Left renal cortex interstitium (tissue), 4 donors: ENCODE results near the gene BRCA1. TPM values are rescaled to one million over a fixed set of nuclear protein-coding genes. Genes with fewer than 3 reads are reported as not detected.
"Not testable (repeated sequence)": the region's sequence is repeated elsewhere in the genome, so short reads cannot be mapped to it uniquely, and the experiment has no call there.

Source experiments
- DNase-seq, 4 donors: peaks; one replicate each; pipeline ENCODE4 v3.0.0-alpha.2; 2013; ENCODE audit warnings: low read depth in 4 of 4, low spot score in 2 of 4, missing footprints in 1 of 4
- polyA plus RNA-seq, 4 donors: library from polyadenylated mRNA; unstranded; fragments of 120-200 nt; gene quantifications; one replicate each; pipeline ENCODE4 v1.2.1, GENCODE V29; 2013; ENCODE audit not compliant: insufficient read length in 4 of 4

Gene BRCA1
- polyA plus RNA-seq, 4 donors = 15.0 to 18.5 (median 17.3) TPM

GRCh38 chr17:43135454-43135819, 10.3 kb upstream of the BRCA1 start:
- no peak for DNase-seq

- no peak for DNase-seq
These were observed 9.8 kb upstream of the BRCA1 start for GRCh38 chr17:43134774-43135453.

- not testable (repeated sequence) for DNase-seq
These were observed 8.3 kb upstream of the BRCA1 start for GRCh38 chr17:43133439-43133838.

GRCh38 chr17:43132117-43132516, 7.0 kb upstream of the BRCA1 start:
- DNase-seq = no peak

- DNase-seq = no peak
These were observed 4.5 kb upstream of the BRCA1 start for GRCh38 chr17:43129671-43130010.

- not testable (repeated sequence) for DNase-seq
These were observed 2.2 kb upstream of the BRCA1 start for GRCh38 chr17:43127333-43127876.

DNA sequence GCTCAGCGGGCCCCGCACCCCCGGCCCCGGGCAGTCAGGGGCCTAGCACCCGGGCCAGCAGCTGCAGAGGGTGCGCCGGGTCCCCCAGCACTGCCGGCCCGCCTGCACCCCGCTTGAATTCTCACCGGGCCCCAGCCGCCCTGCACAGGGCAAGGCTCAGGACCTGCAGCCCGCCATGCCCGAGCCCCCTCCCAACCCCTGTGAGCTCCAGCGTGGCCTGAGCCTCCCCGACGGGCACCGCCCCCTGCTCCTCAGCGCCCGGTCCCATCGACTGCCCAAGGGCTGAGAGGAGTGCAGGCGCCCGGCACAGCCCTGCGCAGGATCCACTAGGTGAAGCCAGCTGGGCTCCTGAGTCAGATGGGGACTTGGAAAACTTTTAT, 1.7 kb upstream of the BRCA1 start:
- no peak for DNase-seq

DNA sequence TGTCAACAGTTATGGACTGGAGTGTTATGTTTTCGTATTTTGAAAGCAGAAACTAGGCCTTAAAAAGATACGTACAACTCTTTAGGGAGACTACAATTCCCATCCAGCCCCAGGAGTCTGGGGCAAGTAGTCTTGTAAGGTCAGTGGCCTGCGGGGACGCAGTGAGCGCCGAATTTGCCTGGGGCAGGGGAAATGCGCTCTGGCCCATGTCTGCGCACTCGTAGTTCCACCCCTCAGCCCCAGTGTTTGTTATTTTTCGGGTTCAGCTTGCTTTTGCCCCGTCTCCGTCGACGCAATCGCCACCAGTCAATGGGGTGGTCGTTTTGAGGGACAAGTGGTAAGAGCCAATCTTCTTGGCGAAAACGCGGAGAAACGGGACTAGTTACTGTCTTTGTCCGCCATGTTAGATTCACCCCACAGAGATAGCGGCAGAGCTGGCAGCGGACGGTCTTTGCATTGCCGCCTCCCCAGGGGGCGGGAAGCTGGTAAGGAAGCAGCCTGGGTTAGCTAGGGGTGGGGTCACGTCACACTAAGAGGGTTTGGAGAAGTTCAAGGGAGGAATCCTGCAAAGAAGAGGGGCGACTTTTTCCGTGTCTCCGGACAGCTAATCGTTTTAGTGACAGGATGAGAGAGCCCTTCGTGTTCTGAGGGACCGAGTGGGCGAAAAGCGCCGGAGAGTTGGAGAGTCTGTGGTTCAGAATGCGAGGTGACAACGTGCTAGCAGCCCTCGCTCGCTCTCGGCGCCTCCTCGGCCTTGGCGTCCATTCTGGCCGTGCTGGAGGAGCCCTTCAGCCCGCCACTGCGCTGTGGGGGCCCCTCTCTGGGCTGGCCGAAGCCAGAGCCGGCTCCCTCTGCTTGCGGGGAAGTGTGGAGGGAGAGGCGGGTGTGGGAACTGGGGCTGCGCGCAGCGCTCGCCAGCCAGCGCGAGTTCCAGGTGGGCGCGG, 1.1 kb upstream of the BRCA1 start:
- DNase-seq = no peak

DNA sequence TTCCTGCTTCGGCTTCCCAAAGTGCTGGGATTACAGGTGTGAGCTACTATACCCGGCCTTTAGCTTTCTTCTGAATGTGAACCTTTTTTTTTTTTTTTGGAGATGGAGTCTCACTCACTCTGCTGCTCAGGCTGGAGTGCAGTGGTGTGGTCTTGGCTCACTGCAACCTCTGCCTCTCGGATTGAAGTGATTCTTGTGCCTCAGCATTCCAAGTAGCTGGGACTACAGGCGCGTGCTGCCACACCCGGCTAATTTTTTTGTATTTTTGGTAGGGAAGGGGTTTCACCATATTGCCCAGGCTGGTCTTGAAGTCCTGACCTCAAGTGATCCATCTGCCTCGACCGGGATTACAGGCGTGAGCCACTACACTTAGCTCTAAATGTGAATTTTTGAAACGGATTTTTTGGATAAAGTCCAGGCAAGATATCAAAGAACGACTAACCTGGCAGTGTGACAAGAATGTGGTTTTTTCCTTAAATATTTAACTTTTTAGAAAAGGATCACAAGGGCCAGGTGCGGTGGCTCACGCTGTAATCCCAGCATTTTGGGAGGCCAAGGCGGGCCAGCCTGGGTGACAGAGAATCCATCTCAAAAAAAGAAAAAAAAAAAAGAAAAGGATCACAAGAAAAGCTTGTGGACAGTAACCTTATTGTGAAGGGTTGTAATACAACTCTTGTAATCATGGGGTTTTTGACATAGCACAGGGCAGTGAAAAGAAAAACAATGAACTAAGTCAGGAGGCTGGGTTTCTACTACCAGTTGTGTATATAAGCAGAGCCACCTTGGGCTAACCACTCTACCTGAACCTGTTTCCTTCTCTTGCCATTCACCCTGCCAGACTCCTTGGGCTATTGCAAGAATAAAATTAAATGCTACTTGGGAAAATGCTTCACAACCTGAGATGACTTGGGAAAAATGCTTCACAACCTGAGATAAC, 6.2 kb downstream of the BRCA1 start:
- DNase-seq = no peak

DNA sequence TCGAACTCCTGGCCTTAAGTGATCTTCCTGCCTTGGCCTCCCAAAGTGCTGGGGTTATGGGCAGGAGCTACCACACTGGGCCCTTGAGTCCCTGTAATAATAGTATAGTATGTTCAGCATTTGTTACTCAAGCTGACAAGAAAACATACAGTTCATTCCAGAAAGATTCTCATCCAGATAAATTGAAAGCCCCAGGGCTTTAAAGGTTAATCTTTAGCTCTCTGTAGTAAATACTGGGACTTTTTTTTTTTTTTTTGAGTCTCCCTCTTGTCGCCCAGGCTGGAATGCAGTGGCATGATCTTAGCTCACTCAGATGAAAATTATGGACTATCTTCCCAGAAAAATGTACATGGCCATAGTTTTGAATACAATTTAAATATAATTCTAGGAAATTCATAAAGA, 11.0 kb downstream of the BRCA1 start:
- DNase-seq = no peak

DNA sequence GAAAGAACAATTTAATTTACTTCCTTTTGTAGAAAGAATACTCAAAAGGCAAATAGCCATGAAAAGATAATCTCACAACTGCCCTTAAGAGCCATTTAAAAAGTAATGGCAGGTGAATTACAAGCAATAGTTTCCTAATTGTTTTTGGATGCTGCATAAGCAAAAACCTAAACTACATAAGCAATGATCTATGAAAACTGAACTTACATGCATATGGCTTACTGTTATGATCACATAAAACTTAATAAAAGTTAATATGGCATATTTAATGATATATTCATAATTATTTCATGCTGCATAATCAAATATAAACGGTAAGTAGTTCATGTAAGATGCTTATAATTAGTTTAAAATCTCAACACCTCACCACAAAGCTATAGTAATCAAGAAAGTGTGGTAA, 18.6 kb downstream of the BRCA1 start:
- no peak for DNase-seq

- no peak for DNase-seq
These were observed 20.0 kb downstream of the BRCA1 start for GRCh38 chr17:43105146-43105545.

DNA sequence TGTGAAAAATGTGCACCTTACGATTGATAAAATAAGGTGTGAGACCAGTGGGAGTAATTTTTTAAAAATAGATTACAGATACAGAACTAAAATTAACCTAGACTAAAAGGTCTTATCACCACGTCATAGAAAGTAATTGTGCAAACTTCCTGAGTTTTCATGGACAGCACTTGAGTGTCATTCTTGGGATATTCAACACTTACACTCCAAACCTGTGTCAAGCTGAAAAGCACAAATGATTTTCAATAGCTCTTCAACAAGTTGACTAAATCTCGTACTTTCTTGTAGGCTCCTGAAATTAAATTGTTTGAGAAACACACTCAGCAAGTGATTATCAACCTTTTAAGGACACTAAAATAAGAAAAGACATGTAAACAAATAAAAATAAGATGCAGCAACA, 20.5 kb downstream of the BRCA1 start:
- DNase-seq = no peak

DNA sequence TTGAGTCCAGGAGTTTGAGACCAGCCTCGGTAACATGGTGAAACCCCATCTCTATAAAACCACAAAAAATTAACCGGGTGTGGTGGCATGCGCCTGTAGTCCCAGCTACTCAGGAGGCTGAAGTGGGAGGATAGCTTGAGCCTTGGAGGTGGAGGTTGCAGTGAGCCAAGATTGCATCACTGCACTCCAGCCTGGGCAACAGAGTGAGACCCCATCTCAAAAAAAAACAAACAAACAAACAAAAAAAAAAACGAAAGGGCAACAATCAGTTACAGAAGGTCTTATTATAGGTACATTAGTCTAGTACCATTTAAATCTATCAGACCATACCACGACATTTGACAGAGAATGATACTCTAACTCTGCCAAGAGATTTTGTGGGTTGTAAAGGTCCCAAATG, 29.8 kb downstream of the BRCA1 start:
- DNase-seq = not testable (repeated sequence)

GRCh38 chr17:43094129-43094835, 30.9 kb downstream of the BRCA1 start:
- DNase-seq = no peak

- no peak for DNase-seq
These were observed 32.3 kb downstream of the BRCA1 start for GRCh38 chr17:43092901-43093300.

GRCh38 chr17:43090022-43090421, 35.1 kb downstream of the BRCA1 start:
- no peak for DNase-seq

DNA sequence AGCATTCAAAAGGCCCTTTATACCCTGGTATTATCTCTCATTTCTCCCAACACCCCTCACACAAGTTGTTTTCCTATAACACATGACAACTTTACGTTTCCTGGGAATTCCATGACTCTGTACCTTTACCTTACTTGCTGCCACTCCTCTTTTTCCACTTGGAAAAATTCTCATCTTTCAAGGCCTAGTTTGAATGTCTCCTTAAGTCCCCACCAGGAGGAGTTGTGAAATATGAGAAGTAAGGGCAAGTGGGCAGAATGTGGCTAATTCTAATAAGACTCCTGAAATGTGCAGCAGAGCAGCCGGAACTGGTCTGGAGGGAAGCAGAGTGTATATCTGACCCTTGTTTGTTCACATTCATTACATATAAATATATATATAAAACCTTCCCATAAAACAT, 39.7 kb downstream of the BRCA1 start:
- DNase-seq = peak in 3 of 4 donors; percentile 0 to 27 (median 9)

DNA sequence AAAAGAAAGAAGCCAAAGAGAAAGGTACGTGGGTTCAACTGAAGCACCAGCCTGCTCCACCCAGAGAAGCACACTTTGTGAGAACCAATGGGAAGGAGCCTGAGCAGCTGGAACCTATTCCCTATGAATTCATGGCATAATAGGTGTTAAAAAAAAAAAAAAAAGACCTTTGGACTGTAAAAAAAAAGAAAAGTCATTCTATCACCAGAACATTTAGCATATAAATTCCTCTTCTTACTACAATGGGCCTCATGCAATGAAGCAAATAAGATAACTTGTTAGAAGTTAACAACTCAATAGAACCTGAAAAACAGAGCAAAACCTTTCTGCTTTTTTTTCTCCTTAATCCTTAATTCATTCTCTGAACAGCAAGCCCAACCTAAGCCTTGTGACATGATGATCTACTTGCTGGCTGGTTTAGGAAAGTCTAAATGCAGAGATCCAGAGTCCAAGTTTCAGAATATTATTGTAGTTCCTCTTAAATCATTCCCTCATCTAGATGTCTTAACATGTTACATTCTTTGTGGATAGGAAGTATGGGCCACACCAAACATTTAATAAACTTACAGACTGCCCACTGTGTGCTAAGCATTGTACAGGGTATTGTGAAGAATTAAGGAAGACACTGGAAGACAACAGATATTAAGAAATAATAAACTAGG, 45.4 kb downstream of the BRCA1 start:
- DNase-seq = no peak

DNA sequence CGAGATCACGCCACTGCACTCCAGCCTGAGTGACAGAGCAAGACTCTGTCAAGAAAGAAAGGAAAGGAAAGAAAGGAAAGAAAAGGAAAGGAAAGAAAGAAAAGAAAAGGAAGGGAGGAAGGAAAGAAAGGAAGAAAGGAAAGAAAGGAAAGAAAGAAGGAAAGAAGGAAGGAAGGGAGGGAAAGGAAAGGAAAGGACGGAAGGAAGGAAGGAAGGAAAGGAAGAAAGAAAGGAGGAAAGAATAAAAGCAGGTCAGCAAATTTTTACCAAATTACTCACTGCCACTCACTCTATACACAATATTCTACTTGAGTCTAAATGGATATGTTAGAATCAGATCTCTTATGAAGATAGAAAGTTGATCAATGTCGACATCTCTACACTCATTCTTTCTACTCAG, 50.3 kb downstream of the BRCA1 start:
- DNase-seq = no peak
